Activated CD4-positive, alpha-beta memory T cell treated with anti-CD3 and anti-CD28 coated beads for 36 hours (primary cell): Measurements from ENCODE around the gene CTIF. TPM values are rescaled to one million over a fixed set of nuclear protein-coding genes. Genes with fewer than 3 reads are reported as not detected.

Experiments used
- CTCF ChIA-PET: fragments of 350-600 bp; sonication (Branson Sonifier 250); formaldehyde crosslinking; loops from one replicate; lab custom pipeline; 2021; ENCODE audit warnings: antibody characterized with exemption, inconsistent platforms; lab: Charles Lee
- POLR2A ChIA-PET: fragments of 350-600 bp; sonication (Branson Sonifier 250); formaldehyde crosslinking; loops from one replicate; lab custom pipeline; 2021; ENCODE audit warnings: antibody characterized with exemption; lab: Charles Lee
- DNase-seq: peaks from one replicate; pipeline ENCODE4 v3.0.0-alpha.2; 2020
- H3K27ac Mint-ChIP-seq: one replicate; pipeline ENCODE4 v1.8.0; 2021; ENCODE audit warnings: mixed read lengths
- H3K27me3 Mint-ChIP-seq: one replicate; pipeline ENCODE4 v1.8.0; 2021; ENCODE audit warnings: mixed read lengths
- H3K36me3 Mint-ChIP-seq: one replicate; pipeline ENCODE4 v1.8.0; 2021; ENCODE audit warnings: mixed read lengths
- H3K4me1 Mint-ChIP-seq: one replicate; pipeline ENCODE4 v1.8.0; 2021; ENCODE audit warnings: low read depth, mixed read lengths
- H3K4me3 Mint-ChIP-seq: one replicate; pipeline ENCODE4 v1.8.0; 2021; ENCODE audit warnings: mild to moderate bottlenecking, mixed read lengths
- H3K9me3 Mint-ChIP-seq: one replicate; pipeline ENCODE4 v1.8.0; 2021; ENCODE audit warnings: mixed read lengths
- intact Hi-C: fragments of 100-400 bp; cut with micrococcal nuclease; formaldehyde crosslinking; loops from one replicate; pipeline ENCODE4 v1.15.1; 2023
- total RNA-seq, 2 experiments: library from RNA; stranded (reverse); gene quantifications; one replicate each; pipeline ENCODE4 v1.2.3, GENCODE V29; 2021

The CTIF gene
- total RNA-seq, 2 experiments from 2014 or later: 4.6 to 5.8 TPM

DNA sequence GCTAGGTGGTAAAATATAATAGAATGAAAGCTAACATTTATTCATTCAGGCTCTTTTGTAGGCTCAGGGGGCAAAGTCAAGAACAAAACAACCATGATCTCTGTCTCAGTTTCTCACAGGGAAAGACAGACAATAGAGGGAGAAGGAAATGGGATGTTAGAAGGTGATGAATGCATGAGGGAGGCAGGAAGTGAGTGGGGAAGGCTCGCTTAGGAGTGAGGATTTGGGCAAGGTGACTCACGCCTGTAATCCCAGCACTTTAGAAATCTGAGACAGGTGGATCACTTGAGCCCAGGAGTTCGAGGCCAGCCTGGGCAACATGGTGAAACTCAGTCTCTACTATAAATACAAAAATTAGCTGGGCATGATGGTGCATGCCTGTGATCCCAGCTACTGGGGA is 88.4 kb downstream of the CTIF start:
- H3K27me3 Mint-ChIP-seq: no peaks in the 10 kb centered on the region
- H3K36me3 Mint-ChIP-seq: no peaks in the 10 kb centered on the region
- no peak for DNase-seq
- no peaks in the 10 kb centered on the region for H3K4me1 Mint-ChIP-seq
- no peaks in the 10 kb centered on the region for H3K9me3 Mint-ChIP-seq
- POLR2A ChIA-PET: no interaction called here
- intact Hi-C loops: no loop called here
- H3K27ac Mint-ChIP-seq: no peak overlapping the region
- CTCF ChIA-PET: no interaction called here
- H3K4me3 Mint-ChIP-seq: no peak overlapping the region

DNA sequence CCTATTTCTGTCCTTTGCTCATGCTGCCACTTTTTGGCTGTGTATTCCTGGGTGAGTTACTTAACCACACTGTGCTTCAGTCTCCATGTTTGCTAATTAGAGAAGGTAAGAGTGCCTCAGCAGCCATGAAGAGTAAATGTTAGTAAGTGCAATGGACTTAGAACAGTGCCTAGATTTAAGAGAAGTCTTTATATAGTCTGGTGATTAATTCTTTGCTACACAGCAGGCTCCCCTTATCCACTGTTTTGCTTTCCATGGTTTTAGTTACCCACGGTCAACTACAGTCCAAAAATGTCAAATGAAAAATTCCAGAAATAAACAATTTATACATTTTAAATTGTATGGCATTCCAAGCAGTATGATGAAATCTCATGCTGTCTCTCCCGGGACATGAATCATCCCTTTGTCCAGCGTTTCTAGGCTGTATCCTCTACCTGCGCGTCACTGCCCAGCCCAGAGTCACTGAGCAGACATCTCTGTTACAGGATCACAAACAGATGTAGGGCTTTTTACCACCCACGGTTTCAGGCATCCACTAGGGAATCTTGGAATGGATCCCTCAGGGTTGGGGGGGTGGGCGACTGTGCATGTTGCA is 91.0 kb downstream of the CTIF start:
- intact Hi-C loops: no loop called here
- Mint-ChIP-seq H3K36me3 (no peaks in the 10 kb centered on the region), H3K27me3 (no peaks in the 10 kb centered on the region), H3K4me1 (no peaks in the 10 kb centered on the region), H3K27ac (no peak overlapping the region), H3K4me3 (no peak overlapping the region), H3K9me3 (no peaks in the 10 kb centered on the region)
- CTCF ChIA-PET: no interaction called here
- no peak for DNase-seq
- POLR2A ChIA-PET: interaction anchor here (0.5 kb wide), 1 partner anchor 35 kb away, joined by 3 read pairs; no protein-coding TSS in a partner anchor

DNA sequence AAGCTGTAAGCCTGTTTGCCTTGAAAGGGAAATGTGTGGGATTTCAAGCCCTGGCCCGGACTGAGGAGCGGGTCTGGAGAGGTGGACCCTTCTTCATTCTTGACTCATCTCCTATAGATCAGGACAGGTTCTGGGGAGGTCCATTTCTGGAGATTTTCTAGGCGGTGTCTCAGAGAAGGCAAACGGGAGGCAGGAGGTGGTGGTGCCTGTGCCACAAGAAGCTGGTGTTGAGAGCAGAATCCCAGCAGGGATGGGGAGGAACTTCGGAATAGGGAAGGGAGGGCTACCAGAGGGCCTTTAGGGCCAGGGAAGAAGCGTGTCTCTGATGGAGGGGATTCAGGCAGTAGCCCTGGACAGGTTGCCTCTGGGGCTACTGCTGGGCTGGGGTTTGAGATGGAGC is 93.0 kb downstream of the CTIF start:
- H3K9me3 Mint-ChIP-seq: no peaks in the 10 kb centered on the region
- intact Hi-C loops: no loop called here
- POLR2A ChIA-PET: no interaction called here
- no peak overlapping the region for H3K4me3 Mint-ChIP-seq
- no peaks in the 10 kb centered on the region for H3K4me1 Mint-ChIP-seq
- H3K27me3 Mint-ChIP-seq: no peaks in the 10 kb centered on the region
- H3K36me3 Mint-ChIP-seq: no peaks in the 10 kb centered on the region
- DNase-seq: no peak
- CTCF ChIA-PET: no interaction called here
- no peak overlapping the region for H3K27ac Mint-ChIP-seq

DNA sequence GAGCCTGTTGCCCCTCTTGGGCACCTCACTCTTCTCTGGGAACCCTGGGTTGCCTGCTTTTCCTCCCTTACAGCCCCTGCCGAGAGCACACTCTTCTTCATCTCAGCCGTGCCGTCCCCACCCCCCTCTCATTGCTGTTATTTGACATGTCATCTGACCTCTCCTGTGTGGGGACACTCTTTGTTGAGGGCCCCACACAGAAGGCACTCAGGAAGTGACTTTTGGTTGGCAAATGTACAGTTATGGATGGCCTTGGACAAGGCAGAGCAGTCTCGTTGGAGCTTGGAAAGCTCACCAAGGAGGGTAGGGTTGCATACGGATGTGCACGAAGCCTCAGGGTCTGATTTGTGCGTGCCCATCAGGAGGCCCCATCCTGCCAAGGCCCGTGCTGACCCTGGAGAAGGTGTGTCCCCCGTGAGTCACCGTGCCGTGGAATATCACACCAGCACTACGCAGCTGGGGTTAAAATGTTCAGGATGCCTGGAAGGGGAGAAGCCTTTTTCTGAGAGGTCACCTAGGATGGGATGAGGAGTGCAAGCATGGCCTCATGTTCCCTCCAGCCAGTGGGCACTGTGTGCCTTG is 93.9 kb downstream of the CTIF start:
- H3K9me3 Mint-ChIP-seq: no peaks in the 10 kb centered on the region
- H3K36me3 Mint-ChIP-seq: no peaks in the 10 kb centered on the region
- CTCF ChIA-PET: no interaction called here
- intact Hi-C loops: no loop called here
- H3K27me3 Mint-ChIP-seq: no peaks in the 10 kb centered on the region
- POLR2A ChIA-PET: no interaction called here
- no peak for DNase-seq
- H3K4me1 Mint-ChIP-seq: no peaks in the 10 kb centered on the region
- H3K4me3 Mint-ChIP-seq: no peak overlapping the region
- H3K27ac Mint-ChIP-seq: no peak overlapping the region

- POLR2A ChIA-PET: no interaction called here
- Mint-ChIP-seq H3K9me3 (no peaks in the 10 kb centered on the region), H3K27ac (no peak overlapping the region), H3K4me3 (no peak overlapping the region), H3K4me1 (no peaks in the 10 kb centered on the region), H3K36me3 (no peaks in the 10 kb centered on the region), H3K27me3 (peaks cover 1% of the 10 kb centered on the region)
- no peak for DNase-seq
- CTCF ChIA-PET: no interaction called here
- intact Hi-C loops: no loop called here
These were observed 95.7 kb downstream of the CTIF start for GRCh38 chr18:48634491-48634890.

DNA sequence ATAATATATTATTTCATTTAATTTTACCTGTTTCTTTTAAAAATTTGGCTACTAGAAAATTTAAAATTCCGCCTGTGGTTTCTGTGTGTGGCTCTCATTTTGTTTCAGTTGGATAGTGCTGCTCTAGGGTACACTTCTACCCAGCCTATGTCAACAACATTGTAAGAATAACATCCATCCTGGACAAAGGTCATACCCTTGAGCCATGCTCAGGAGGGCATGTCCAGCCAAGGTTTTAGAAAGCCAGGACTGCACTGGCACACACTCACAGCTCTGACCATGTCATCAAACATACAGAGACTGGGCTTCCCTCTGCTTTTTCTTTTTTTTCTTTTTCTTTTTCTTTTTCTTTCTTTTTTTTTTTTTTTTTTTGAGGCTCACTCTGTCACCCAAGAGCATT is 96.1 kb downstream of the CTIF start:
- CTCF ChIA-PET: no interaction called here
- no peak overlapping the region for H3K4me3 Mint-ChIP-seq
- intact Hi-C loops: no loop called here

GRCh38 chr18:48635806-48636205 is 97.0 kb downstream of the CTIF start:
- POLR2A ChIA-PET: no interaction called here
- H3K27me3 Mint-ChIP-seq: peaks cover 1% of the 10 kb centered on the region
- CTCF ChIA-PET: interaction anchor here (0.8 kb wide), 1 partner anchor 160 kb away, joined by 3 read pairs; no protein-coding TSS in a partner anchor
- no peak for DNase-seq
- no peaks in the 10 kb centered on the region for H3K36me3 Mint-ChIP-seq
- intact Hi-C loops: no loop called here
- no peak overlapping the region for H3K27ac Mint-ChIP-seq
- no peaks in the 10 kb centered on the region for H3K4me1 Mint-ChIP-seq
- H3K4me3 Mint-ChIP-seq: no peak overlapping the region
- no peaks in the 10 kb centered on the region for H3K9me3 Mint-ChIP-seq

More for the DNA sequence above, 96.1 kb downstream of the CTIF start:
- no peaks in the 10 kb centered on the region for H3K36me3 Mint-ChIP-seq
- DNase-seq: no peak
- H3K27me3 Mint-ChIP-seq: peaks cover 1% of the 10 kb centered on the region
- H3K27ac Mint-ChIP-seq: no peak overlapping the region
- no peaks in the 10 kb centered on the region for H3K4me1 Mint-ChIP-seq
- H3K9me3 Mint-ChIP-seq: no peaks in the 10 kb centered on the region
- POLR2A ChIA-PET: no interaction called here

DNA sequence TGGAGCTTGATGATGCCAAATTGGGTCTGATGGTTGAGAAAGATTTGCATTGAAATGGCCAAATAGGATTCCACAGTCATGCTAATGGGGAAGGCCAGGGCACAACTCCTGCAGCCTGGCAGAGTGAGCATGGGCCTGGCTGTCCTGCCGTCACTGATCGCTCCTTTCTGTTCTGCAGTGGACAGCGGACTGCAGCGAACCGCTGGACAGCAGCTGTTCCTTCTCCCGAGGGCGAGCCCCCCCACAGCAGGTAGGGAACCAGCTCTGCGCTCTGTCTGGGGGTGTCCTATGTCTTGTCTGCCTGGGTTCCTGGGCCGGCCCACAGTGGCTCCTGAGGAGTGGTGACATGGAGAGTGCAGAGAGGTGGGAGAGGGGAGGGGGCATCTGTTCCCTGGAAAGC is 97.6 kb downstream of the CTIF start:
- DNase-seq: no peak
- no peak overlapping the region for H3K4me3 Mint-ChIP-seq
- H3K9me3 Mint-ChIP-seq: no peaks in the 10 kb centered on the region
- H3K4me1 Mint-ChIP-seq: no peaks in the 10 kb centered on the region
- no peaks in the 10 kb centered on the region for H3K36me3 Mint-ChIP-seq
- no peak overlapping the region for H3K27ac Mint-ChIP-seq
- H3K27me3 Mint-ChIP-seq: peaks cover 1% of the 10 kb centered on the region
- POLR2A ChIA-PET: no interaction called here
- CTCF ChIA-PET: interaction anchor here (0.8 kb wide), 1 partner anchor 161 kb away, joined by 3 read pairs; no protein-coding TSS in a partner anchor
- intact Hi-C loops: no loop called here

DNA sequence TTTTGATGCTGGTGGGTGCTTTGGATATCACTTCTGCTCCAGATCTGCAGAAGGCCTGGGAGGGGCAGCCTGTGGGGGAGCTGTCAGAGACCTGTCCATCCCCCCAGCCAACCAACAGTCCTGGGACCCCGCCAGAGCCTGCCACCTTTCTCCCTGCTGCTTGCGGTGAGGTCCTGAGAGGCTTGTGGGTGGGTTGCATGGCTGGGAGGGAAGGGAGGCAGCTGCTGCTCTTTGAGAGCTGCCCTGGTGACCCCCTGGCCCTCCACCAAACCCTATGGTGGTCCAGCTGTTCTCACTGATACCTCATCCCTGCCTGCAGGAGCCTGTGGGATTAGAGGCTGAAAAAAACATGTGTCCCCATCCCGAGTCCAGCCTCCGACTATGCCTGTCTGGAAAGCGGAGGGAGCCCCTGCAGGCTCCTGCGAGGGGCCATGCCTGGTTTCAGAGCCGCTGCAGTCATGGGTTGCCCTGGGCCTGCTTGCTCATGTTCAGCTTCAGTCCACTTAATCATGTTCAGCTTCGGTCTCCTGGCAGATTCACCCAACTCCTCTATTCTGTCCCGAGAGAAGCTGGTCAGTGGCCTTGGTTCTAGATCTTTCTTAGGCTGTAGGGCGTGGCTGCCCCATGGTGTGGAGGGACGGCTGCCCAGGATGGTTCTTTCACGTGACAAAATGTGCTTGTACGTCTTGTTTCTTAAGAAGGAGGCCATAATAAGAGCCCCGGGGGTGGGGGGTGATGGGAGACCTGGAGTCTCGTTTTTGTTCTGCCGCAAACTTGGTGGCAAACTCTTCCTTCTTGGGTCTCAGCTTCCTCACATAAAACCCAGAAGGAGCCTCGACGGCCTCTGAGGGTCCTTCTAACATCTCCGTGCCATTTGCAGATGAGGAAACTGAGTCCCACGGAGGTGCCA is 98.5 kb downstream of the CTIF start:
- POLR2A ChIA-PET: no interaction called here
- peaks cover 1% of the 10 kb centered on the region for H3K27me3 Mint-ChIP-seq
- intact Hi-C loops: no loop called here
- CTCF ChIA-PET: no interaction called here
- no peaks in the 10 kb centered on the region for H3K4me1 Mint-ChIP-seq
- no peak for DNase-seq
- no peaks in the 10 kb centered on the region for H3K36me3 Mint-ChIP-seq
- H3K27ac Mint-ChIP-seq: no peak overlapping the region
- peaks cover 3% of the 10 kb centered on the region for H3K9me3 Mint-ChIP-seq
- no peak overlapping the region for H3K4me3 Mint-ChIP-seq

DNA sequence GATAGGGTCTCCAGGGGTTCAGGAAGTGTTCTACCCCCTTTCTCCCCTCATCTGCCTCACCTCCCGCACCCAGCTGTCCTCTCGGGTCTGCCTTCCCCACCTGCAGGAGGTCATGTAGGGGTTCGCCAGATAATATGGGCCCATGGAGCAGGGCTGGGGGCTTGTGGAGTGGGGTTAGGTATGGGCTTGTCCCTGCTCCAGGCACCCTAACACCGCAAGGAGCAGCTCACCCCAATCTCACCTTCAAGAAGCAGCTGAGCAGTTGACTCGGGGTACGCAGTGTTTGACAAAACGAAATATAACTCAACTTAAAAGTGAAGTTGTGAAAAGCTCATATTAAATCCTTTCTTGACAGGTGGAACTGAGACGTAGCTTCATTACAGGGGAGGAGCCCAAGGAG is 99.6 kb downstream of the CTIF start:
- no peaks in the 10 kb centered on the region for H3K4me1 Mint-ChIP-seq
- intact Hi-C loops: no loop called here
- no peaks in the 10 kb centered on the region for H3K36me3 Mint-ChIP-seq
- H3K4me3 Mint-ChIP-seq: no peak overlapping the region
- H3K9me3 Mint-ChIP-seq: peaks cover 5% of the 10 kb centered on the region
- DNase-seq: no peak
- peaks cover 1% of the 10 kb centered on the region for H3K27me3 Mint-ChIP-seq
- ChIA-PET CTCF (no interaction called here), POLR2A (no interaction called here)
- H3K27ac Mint-ChIP-seq: no peak overlapping the region

DNA sequence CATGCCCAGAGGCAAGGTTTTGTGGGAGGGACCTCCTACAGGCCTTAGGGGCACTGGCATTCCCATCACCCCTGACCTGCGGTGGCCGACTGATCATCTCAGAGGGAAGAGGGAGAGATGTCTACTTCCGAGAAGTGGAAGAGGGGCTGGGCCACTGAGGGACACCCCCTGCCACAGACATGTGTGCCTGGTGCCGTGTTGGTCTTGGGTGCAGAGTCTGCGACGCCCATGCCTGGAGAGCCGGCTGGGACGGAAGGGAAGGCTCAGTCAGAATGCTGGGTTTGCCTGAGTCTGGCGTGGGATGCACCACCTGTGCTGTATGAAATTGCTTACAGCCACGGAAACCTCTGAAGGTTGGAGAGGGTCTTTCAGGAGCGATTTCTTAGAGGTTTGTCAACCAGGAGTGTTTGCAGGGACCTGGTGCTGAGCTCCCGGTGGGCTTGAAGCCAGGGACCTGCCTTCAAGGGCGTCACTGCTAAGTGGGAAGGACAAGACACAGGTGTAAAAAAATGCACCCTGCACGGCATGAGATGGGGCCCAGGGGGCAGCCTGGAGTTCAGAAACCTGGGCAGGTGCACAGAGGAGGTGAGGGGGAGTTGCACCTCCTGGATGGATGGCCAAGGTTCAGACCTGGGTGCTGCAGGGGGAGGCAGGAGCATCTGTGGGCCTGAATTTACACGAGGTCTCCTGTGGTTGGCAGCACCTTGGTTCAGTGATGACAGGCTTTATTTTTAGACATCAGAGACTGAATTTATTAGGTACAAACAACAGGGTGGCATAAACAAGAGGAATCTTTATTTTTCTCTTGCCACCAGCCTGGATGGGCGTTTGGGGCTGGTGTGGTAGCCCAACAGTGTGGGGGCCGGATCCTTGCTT is 100.3 kb downstream of the CTIF start:
- Mint-ChIP-seq H3K9me3 (peaks cover 5% of the 10 kb centered on the region), H3K4me1 (no peaks in the 10 kb centered on the region), H3K4me3 (no peak overlapping the region), H3K27me3 (peaks cover 1% of the 10 kb centered on the region), H3K27ac (no peak overlapping the region), H3K36me3 (no peaks in the 10 kb centered on the region)
- no peak for DNase-seq
- intact Hi-C loops: no loop called here
- POLR2A ChIA-PET: no interaction called here
- CTCF ChIA-PET: interaction anchor here (1.7 kb wide), 1 partner anchor 164 kb away, joined by 7 read pairs; no protein-coding TSS in a partner anchor
